GM18858 (cell line): ENCODE data around the gene MRPL30.
"Not testable (repeated sequence)": the region's sequence is repeated elsewhere in the genome, so short reads cannot be mapped to it uniquely, and the experiment has no call there.

Experiments used
- ATAC-seq: cut with Tn5 transposase; IDR thresholded peaks from one replicate; pipeline ENCODE4 v1.9.1; 2021; ENCODE audit not compliant: unreplicated experiment

MRPL30 gene

GRCh38 chr2:99180755-99181623 is at the start of gene MRPL30, which contains the start of gene MITD1:
TSS of gene MRPL30 (plus strand) at chr2:99181184. CDS start at chr2:99186204, 5,020 bp downstream.
TSS of gene MITD1 (minus strand) at chr2:99181058. CDS start at chr2:99180981, 77 bp downstream.
- ATAC-seq = peak; percentile 78

- not testable (repeated sequence) for ATAC-seq
Observed at GRCh38 chr2:99135044-99135556, 45.9 kb upstream of the MRPL30 start.

- ATAC-seq = no peak
Observed at GRCh38 chr2:99139003-99139402, 42.0 kb upstream of the MRPL30 start.

- ATAC-seq = no peak
Observed at GRCh38 chr2:99140056-99140859, 40.7 kb upstream of the MRPL30 start.

- ATAC-seq = peak; percentile 11
Observed at GRCh38 chr2:99140860-99141109, 40.2 kb upstream of the MRPL30 start.

- ATAC-seq = peak; percentile 85
Observed at GRCh38 chr2:99141110-99142108, 39.6 kb upstream of the MRPL30 start, which contains the start of gene C2orf15. TSS of gene C2orf15 (plus strand) at chr2:99141707. CDS start at chr2:99150559, 8,852 bp downstream.

GRCh38 chr2:99150706-99151105 is 30.3 kb upstream of the MRPL30 start:
- no peak for ATAC-seq

GRCh38 chr2:99152199-99152895 is 28.6 kb upstream of the MRPL30 start:
- ATAC-seq = no peak

- no peak for ATAC-seq
Observed at GRCh38 chr2:99153921-99154604, 26.9 kb upstream of the MRPL30 start.

GRCh38 chr2:99154643-99155536 is 26.1 kb upstream of the MRPL30 start, which contains the start of the genes LIPT1 and TSGA10:
TSS of gene LIPT1 (plus strand) at chr2:99154967. CDS start at chr2:99161958, 6,991 bp downstream.
TSS of gene TSGA10 (minus strand) at chr2:99154942. CDS start at chr2:99109439, 45,503 bp downstream.
- peak; percentile 90 for ATAC-seq

GRCh38 chr2:99156891-99157290 is 24.1 kb upstream of the MRPL30 start:
- no peak for ATAC-seq

GRCh38 chr2:99158599-99158998 is 22.4 kb upstream of the MRPL30 start:
- ATAC-seq = no peak

GRCh38 chr2:99159594-99159993 is 21.4 kb upstream of the MRPL30 start:
- no peak for ATAC-seq

GRCh38 chr2:99166218-99166617 is 14.8 kb upstream of the MRPL30 start:
- ATAC-seq = no peak

- ATAC-seq = no peak
Observed at GRCh38 chr2:99169534-99169933, 11.4 kb upstream of the MRPL30 start.

- no peak for ATAC-seq
Observed at GRCh38 chr2:99171377-99172140, 9.4 kb upstream of the MRPL30 start.

- no peak for ATAC-seq
Observed at GRCh38 chr2:99181624-99182000, 628 bp downstream of the MRPL30 start.
